ENCODE results near the gene ODAD4. TPM values are rescaled to one million over a fixed set of nuclear protein-coding genes. Genes with fewer than 3 reads are reported as not detected.

The ODAD4 gene
- total and polyA plus RNA-seq, 2 of the 4 experiments (the other 2 are of a cell fraction): 0.38 to 0.54 TPM

DNA sequence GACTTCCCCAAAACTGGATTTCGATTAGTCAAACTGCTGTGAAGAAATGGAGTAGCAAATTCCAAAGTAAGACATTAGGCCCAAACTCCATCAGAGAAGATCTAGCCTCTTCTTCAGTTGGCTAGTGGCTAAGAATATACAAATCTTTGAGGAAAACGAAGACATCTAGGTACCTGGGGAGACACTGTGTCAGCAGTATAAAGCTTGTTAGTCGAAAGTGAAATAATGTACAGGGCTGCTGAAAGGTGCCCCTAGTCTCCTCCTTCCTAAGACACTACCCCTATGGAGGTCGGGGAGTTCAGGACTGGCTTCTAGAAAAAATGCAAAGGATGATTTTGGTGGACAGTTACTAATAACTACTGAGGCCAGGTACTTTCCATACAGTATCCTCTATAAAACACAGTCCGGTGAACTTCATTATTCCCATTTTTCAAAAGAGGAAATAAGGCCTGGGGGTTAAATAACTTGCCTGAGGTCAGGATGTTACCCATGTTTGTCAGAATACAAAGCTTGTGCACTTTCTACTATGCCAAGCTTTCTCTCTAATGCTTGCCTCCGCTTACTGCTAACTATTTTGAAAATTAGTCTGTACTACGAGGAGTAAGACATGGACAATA is 71.9 kb downstream of the ODAD4 start:
- no CpG with 5 or more reads among the region's 7 CpGs for WGBS, 2 experiments (ENCODE audit: extremely low coverage in 2 of 2, insufficient read length in 1 of 2)
- H4K20me1 ChIP-seq (ENCODE audit: insufficient read depth, low read length): peaks cover 62% of the 10 kb centered on the region
- ATAC-seq (ENCODE audit: low read depth): no peak
- intact Hi-C loops (cut with micrococcal nuclease): loop anchor here (2.0 kb wide), 1 partner anchor 15 kb away; the partner anchor contains the start of gene DNAJC7
- no peak for DNase-seq
- no peak overlapping the region for H3K9ac ChIP-seq (ENCODE audit: low read depth, low read length)
- no peak overlapping the region for H4K8ac ChIP-seq (ENCODE audit: low read depth in 2 of 2, low read length in 2 of 2)
- H3K18ac ChIP-seq (ENCODE audit: low read depth, low read length): no peak overlapping the region
- POLR2A ChIA-PET (ENCODE audit: unreplicated experiment): interaction anchor here (0.6 kb wide), 1 partner anchor 18 kb away, joined by 3 read pairs; no protein-coding TSS in a partner anchor
- H3K4me3 ChIP-seq (ENCODE audit: insufficient read depth, low read depth, low read length): no peak overlapping the region
- H3K9me3 ChIP-seq (ENCODE audit: control insufficient read depth, insufficient read depth, low read length): no peaks in the 10 kb centered on the region
- no TSS peak for BruUV-seq (replicated peaks)
- H3K4me2 ChIP-seq (ENCODE audit: low read depth, low read length): no peak overlapping the region; the same call in 1 of the 2 replicates
- no peak overlapping the region for H2AFZ ChIP-seq (replicated peaks; ENCODE audit: low read length, poor library complexity)
- no peak overlapping the region; the same call in 1 of the 2 replicates for H3K14ac ChIP-seq (replicated peaks; ENCODE audit: low read depth, low read length)
- no peak overlapping the region for H2AK5ac ChIP-seq (ENCODE audit: low read depth, low read length)
- CTCF ChIA-PET: no interaction called here
- H3K9me1 ChIP-seq (ENCODE audit: insufficient read depth, low read length): peaks cover 14% of the 10 kb centered on the region
- dilution Hi-C loops (cut with HindIII; ENCODE audit: low sequenced_read_pairs, unreplicated experiment): no loop called here
- no peak overlapping the region for H3K56ac ChIP-seq (ENCODE audit: extremely low read depth, insufficient read depth, low read length)
- H2AK9ac ChIP-seq (replicated peaks; ENCODE audit: low read depth, low read length, poor library complexity): no peak overlapping the region
- H3K4ac ChIP-seq (ENCODE audit: low read depth, low read length): no peak overlapping the region
- TF ChIP-seq, protein P1, sequence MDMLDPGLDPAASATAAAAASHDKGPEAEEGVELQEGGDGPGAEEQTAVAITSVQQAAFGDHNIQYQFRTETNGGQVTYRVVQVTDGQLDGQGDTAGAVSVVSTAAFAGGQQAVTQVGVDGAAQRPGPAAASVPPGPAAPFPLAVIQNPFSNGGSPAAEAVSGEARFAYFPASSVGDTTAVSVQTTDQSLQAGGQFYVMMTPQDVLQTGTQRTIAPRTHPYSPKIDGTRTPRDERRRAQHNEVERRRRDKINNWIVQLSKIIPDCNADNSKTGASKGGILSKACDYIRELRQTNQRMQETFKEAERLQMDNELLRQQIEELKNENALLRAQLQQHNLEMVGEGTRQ (IDR thresholded peaks at IDR 0.05; ENCODE audit: low read depth, low read length): no peak
- TF ChIP-seq RFX5 (IDR thresholded peaks at IDR 0.05; ENCODE audit: low read depth, low read length): no peak
- TF ChIP-seq RAD21 (IDR thresholded peaks at IDR 0.05; ENCODE audit: low read length): no peak
- no peak for TF ChIP-seq CEBPB (IDR thresholded peaks at IDR 0.05; ENCODE audit: low read depth, low read length)
- TF ChIP-seq, protein P2, sequence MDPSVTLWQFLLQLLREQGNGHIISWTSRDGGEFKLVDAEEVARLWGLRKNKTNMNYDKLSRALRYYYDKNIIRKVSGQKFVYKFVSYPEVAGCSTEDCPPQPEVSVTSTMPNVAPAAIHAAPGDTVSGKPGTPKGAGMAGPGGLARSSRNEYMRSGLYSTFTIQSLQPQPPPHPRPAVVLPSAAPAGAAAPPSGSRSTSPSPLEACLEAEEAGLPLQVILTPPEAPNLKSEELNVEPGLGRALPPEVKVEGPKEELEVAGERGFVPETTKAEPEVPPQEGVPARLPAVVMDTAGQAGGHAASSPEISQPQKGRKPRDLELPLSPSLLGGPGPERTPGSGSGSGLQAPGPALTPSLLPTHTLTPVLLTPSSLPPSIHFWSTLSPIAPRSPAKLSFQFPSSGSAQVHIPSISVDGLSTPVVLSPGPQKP (IDR thresholded peaks at IDR 0.05; ENCODE audit: borderline replicate concordance, low read depth, low read length): no peak
- no peak for TF ChIP-seq POLR2A (IDR thresholded peaks at IDR 0.05; ENCODE audit: low read depth, low read length)
- TF ChIP-seq RCOR1 (IDR thresholded peaks at IDR 0.05; ENCODE audit: insufficient replicate concordance, low read length): no peak
- no peak for TF ChIP-seq MXI1 (IDR thresholded peaks at IDR 0.05; ENCODE audit: borderline replicate concordance, low read depth, low read length)
- TF ChIP-seq NFE2L2 (IDR thresholded peaks at IDR 0.05; ENCODE audit: low read depth, low read length): no peak
- no peak for TF ChIP-seq FOS (IDR thresholded peaks at IDR 0.05; ENCODE audit: low read depth, low read length)
- TF ChIP-seq MAZ (IDR thresholded peaks at IDR 0.05; ENCODE audit: borderline replicate concordance, low read depth, low read length): no peak
- TF ChIP-seq, protein P3, sequence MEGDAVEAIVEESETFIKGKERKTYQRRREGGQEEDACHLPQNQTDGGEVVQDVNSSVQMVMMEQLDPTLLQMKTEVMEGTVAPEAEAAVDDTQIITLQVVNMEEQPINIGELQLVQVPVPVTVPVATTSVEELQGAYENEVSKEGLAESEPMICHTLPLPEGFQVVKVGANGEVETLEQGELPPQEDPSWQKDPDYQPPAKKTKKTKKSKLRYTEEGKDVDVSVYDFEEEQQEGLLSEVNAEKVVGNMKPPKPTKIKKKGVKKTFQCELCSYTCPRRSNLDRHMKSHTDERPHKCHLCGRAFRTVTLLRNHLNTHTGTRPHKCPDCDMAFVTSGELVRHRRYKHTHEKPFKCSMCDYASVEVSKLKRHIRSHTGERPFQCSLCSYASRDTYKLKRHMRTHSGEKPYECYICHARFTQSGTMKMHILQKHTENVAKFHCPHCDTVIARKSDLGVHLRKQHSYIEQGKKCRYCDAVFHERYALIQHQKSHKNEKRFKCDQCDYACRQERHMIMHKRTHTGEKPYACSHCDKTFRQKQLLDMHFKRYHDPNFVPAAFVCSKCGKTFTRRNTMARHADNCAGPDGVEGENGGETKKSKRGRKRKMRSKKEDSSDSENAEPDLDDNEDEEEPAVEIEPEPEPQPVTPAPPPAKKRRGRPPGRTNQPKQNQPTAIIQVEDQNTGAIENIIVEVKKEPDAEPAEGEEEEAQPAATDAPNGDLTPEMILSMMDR (conservative IDR thresholded peaks at IDR 0.05; ENCODE audit: low read depth, low read length): no peak
- TF ChIP-seq BHLHE40 (IDR thresholded peaks at IDR 0.05; ENCODE audit: low read depth, low read length): no peak
- TF ChIP-seq MAFK (IDR thresholded peaks at IDR 0.05; ENCODE audit: low read depth, low read length): no peak
- TF ChIP-seq SMC3 (IDR thresholded peaks at IDR 0.05; ENCODE audit: low read depth, low read length): no peak
- no peak for TF ChIP-seq CHD1 (IDR thresholded peaks at IDR 0.05; ENCODE audit: low read depth, low read length)
- H4K91ac ChIP-seq (ENCODE audit: insufficient read depth, low read depth, low read length): no peak overlapping the region
- peaks cover 24% of the 10 kb centered on the region for H3K36me3 ChIP-seq (ENCODE audit: control insufficient read depth, insufficient read depth, low read length)
- peaks cover 14% of the 10 kb centered on the region for H3K4me1 ChIP-seq (ENCODE audit: control insufficient read depth, insufficient read depth, low read length)
- in situ Hi-C loops (cut with MboI; ENCODE audit: low sequenced_read_pairs): no loop called here
- H4K5ac ChIP-seq (ENCODE audit: low read depth, low read length): no peak overlapping the region
- no peak overlapping the region for H3K27ac ChIP-seq (ENCODE audit: insufficient read depth, low read length)
- H3K79me1 ChIP-seq (ENCODE audit: low read depth in 1 of 2, low read length in 2 of 2): peaks cover 45 to 79% of the 10 kb centered on the region in 2 experiments
- H2BK5ac ChIP-seq (ENCODE audit: low read depth, low read length, poor library complexity, severe bottlenecking): no peak overlapping the region
- no peaks in the 10 kb centered on the region for H3K27me3 ChIP-seq (ENCODE audit: control insufficient read depth, insufficient read depth, low read length)
- no peak overlapping the region for H2BK15ac ChIP-seq (ENCODE audit: low read depth, low read length)
- H2BK20ac ChIP-seq (ENCODE audit: low read depth, low read length): 0 out of 2 replicates have a peak overlapping the region, but pooled peaks have one; percentile 4
- no peak overlapping the region; the same call in 1 of the 2 replicates for H2BK120ac ChIP-seq (ENCODE audit: low read depth, low read length)
- no peak overlapping the region for H3K23ac ChIP-seq (ENCODE audit: low read depth, low read length)
